ENCODE data around the gene CNNM4.

DNA sequence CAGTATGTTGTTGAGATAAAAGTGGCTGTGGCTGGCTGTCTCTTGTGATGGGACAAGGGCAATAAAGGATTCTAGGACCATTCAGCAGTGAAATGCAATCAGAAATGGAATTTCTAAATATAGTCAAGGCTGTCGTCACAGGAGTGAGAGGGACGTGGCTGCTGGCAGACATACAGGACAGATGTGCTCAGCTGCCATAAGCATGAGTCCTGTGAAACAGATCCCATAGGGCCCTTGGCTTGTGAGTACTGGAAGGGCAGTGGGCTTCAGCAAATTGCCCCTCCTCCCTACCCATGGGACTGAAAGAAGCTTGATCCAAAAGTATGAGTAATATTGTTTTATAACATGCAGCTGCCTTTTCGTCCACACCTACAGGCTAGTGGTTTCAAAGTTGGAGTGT is 51.2 kb downstream of the CNNM4 start:
- TF ChIP-seq, protein P1, sequence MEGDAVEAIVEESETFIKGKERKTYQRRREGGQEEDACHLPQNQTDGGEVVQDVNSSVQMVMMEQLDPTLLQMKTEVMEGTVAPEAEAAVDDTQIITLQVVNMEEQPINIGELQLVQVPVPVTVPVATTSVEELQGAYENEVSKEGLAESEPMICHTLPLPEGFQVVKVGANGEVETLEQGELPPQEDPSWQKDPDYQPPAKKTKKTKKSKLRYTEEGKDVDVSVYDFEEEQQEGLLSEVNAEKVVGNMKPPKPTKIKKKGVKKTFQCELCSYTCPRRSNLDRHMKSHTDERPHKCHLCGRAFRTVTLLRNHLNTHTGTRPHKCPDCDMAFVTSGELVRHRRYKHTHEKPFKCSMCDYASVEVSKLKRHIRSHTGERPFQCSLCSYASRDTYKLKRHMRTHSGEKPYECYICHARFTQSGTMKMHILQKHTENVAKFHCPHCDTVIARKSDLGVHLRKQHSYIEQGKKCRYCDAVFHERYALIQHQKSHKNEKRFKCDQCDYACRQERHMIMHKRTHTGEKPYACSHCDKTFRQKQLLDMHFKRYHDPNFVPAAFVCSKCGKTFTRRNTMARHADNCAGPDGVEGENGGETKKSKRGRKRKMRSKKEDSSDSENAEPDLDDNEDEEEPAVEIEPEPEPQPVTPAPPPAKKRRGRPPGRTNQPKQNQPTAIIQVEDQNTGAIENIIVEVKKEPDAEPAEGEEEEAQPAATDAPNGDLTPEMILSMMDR (conservative IDR thresholded peaks at IDR 0.05; ENCODE audit: low read depth, low read length) = no peak
- no peak for TF ChIP-seq EZH2 (IDR thresholded peaks at IDR 0.05; ENCODE audit: low read length, unreplicated experiment)
